ENCODE results near the gene ITPR2.

The ITPR2 gene

GRCh38 chr12:26702741-26703140 is 130.3 kb downstream of the ITPR2 start:
- Histone ChIP-seq H3K9ac (ENCODE audit: low read depth, low read length) (no peak overlapping the region), H3K9me3 (ENCODE audit: control insufficient read depth, insufficient read depth, low read length) (no peaks in the 10 kb centered on the region), H3K36me3 (ENCODE audit: insufficient read depth, low read length) (0 out of 2 replicates have a peak, but pooled peaks cover 3% of the 10 kb centered on the region), H3K4me1 (ENCODE audit: insufficient read depth, low read length) (peaks cover 17% of the 10 kb centered on the region)

GRCh38 chr12:26701604-26702215 is 131.3 kb downstream of the ITPR2 start:
- Histone ChIP-seq H3K4me1 (ENCODE audit: insufficient read depth, low read length) (peaks cover 17% of the 10 kb centered on the region), H3K36me3 (ENCODE audit: insufficient read depth, low read length) (0 out of 2 replicates have a peak, but pooled peaks cover 3% of the 10 kb centered on the region), H3K9ac (ENCODE audit: low read depth, low read length) (no peak overlapping the region), H3K9me3 (ENCODE audit: control insufficient read depth, insufficient read depth, low read length) (no peaks in the 10 kb centered on the region)

- Histone ChIP-seq H3K9me3 (ENCODE audit: control insufficient read depth, insufficient read depth, low read length) (no peaks in the 10 kb centered on the region), H3K9ac (ENCODE audit: low read depth, low read length) (no peak overlapping the region), H3K36me3 (ENCODE audit: insufficient read depth, low read length) (0 out of 2 replicates have a peak, but pooled peaks cover 3% of the 10 kb centered on the region), H3K4me1 (ENCODE audit: insufficient read depth, low read length) (peaks cover 10% of the 10 kb centered on the region)
Observed at GRCh38 chr12:26700430-26700829, 132.6 kb downstream of the ITPR2 start.

- Histone ChIP-seq H3K9me3 (ENCODE audit: control insufficient read depth, insufficient read depth, low read length) (no peaks in the 10 kb centered on the region), H3K36me3 (ENCODE audit: insufficient read depth, low read length) (0 out of 2 replicates have a peak, but pooled peaks cover 3% of the 10 kb centered on the region), H3K4me1 (ENCODE audit: insufficient read depth, low read length) (peaks cover 6% of the 10 kb centered on the region; the same call in 1 of the 2 replicates), H3K9ac (ENCODE audit: low read depth, low read length) (no peak overlapping the region)
Observed at GRCh38 chr12:26699237-26699636, 133.8 kb downstream of the ITPR2 start.

- H3K9me3 ChIP-seq (ENCODE audit: control insufficient read depth, insufficient read depth, low read length) = no peaks in the 10 kb centered on the region
- H3K9ac ChIP-seq (ENCODE audit: low read depth, low read length) = no peak overlapping the region
- peaks cover 3% of the 10 kb centered on the region; the same call in 1 of the 2 replicates for H3K4me1 ChIP-seq (ENCODE audit: insufficient read depth, low read length)
- H3K36me3 ChIP-seq (ENCODE audit: insufficient read depth, low read length) = 0 out of 2 replicates have a peak, but pooled peaks cover 3% of the 10 kb centered on the region
Observed at GRCh38 chr12:26698186-26698585, 134.8 kb downstream of the ITPR2 start.

- Histone ChIP-seq H3K9me3 (ENCODE audit: control insufficient read depth, insufficient read depth, low read length) (no peaks in the 10 kb centered on the region), H3K9ac (ENCODE audit: low read depth, low read length) (no peak overlapping the region), H3K4me1 (ENCODE audit: insufficient read depth, low read length) (peaks cover 4% of the 10 kb centered on the region), H3K36me3 (ENCODE audit: insufficient read depth, low read length) (0 out of 2 replicates have a peak, but pooled peaks cover 3% of the 10 kb centered on the region)
Observed at GRCh38 chr12:26697217-26697616, 135.8 kb downstream of the ITPR2 start.

GRCh38 chr12:26696613-26697092 is 136.3 kb downstream of the ITPR2 start:
- peaks cover 10% of the 10 kb centered on the region for H3K4me1 ChIP-seq (ENCODE audit: insufficient read depth, low read length)
- H3K9ac ChIP-seq (ENCODE audit: low read depth, low read length) = no peak overlapping the region

GRCh38 chr12:26696048-26696612 is 136.9 kb downstream of the ITPR2 start:
- Histone ChIP-seq H3K9ac (ENCODE audit: low read depth, low read length) (no peak overlapping the region), H3K9me3 (ENCODE audit: control insufficient read depth, insufficient read depth, low read length) (no peaks in the 10 kb centered on the region), H3K36me3 (ENCODE audit: insufficient read depth, low read length) (0 out of 2 replicates have a peak, but pooled peaks cover 3% of the 10 kb centered on the region), H3K4me1 (ENCODE audit: insufficient read depth, low read length) (peaks cover 15% of the 10 kb centered on the region)

More at GRCh38 chr12:26696613-26697092, 136.3 kb downstream of the ITPR2 start:
- H3K36me3 ChIP-seq (ENCODE audit: insufficient read depth, low read length) = 0 out of 2 replicates have a peak, but pooled peaks cover 3% of the 10 kb centered on the region
- no peaks in the 10 kb centered on the region for H3K9me3 ChIP-seq (ENCODE audit: control insufficient read depth, insufficient read depth, low read length)

- H3K9ac ChIP-seq (ENCODE audit: low read depth, low read length) = no peak overlapping the region
- H3K36me3 ChIP-seq (ENCODE audit: insufficient read depth, low read length) = 0 out of 2 replicates have a peak, but pooled peaks cover 3% of the 10 kb centered on the region
- H3K4me1 ChIP-seq (ENCODE audit: insufficient read depth, low read length) = peaks cover 32% of the 10 kb centered on the region
- no peaks in the 10 kb centered on the region for H3K9me3 ChIP-seq (ENCODE audit: control insufficient read depth, insufficient read depth, low read length)
Observed at GRCh38 chr12:26694402-26694801, 138.6 kb downstream of the ITPR2 start.

GRCh38 chr12:26692407-26692806 is 140.6 kb downstream of the ITPR2 start:
- Histone ChIP-seq H3K9ac (ENCODE audit: low read depth, low read length) (no peak overlapping the region), H3K9me3 (ENCODE audit: control insufficient read depth, insufficient read depth, low read length) (no peaks in the 10 kb centered on the region), H3K36me3 (ENCODE audit: insufficient read depth, low read length) (no peaks in the 10 kb centered on the region), H3K4me1 (ENCODE audit: insufficient read depth, low read length) (peaks cover 40% of the 10 kb centered on the region)

- Histone ChIP-seq H3K9ac (ENCODE audit: low read depth, low read length) (peak overlapping the region; percentile 34), H3K36me3 (ENCODE audit: insufficient read depth, low read length) (no peaks in the 10 kb centered on the region), H3K4me1 (ENCODE audit: insufficient read depth, low read length) (peaks cover 40% of the 10 kb centered on the region), H3K9me3 (ENCODE audit: control insufficient read depth, insufficient read depth, low read length) (no peaks in the 10 kb centered on the region)
Observed at GRCh38 chr12:26691234-26691970, 141.6 kb downstream of the ITPR2 start.

- Histone ChIP-seq H3K9ac (ENCODE audit: low read depth, low read length) (no peak overlapping the region; the same call in 1 of the 2 replicates), H3K9me3 (ENCODE audit: control insufficient read depth, insufficient read depth, low read length) (no peaks in the 10 kb centered on the region), H3K4me1 (ENCODE audit: insufficient read depth, low read length) (peaks cover 40% of the 10 kb centered on the region), H3K36me3 (ENCODE audit: insufficient read depth, low read length) (no peaks in the 10 kb centered on the region)
Observed at GRCh38 chr12:26690601-26691000, 142.4 kb downstream of the ITPR2 start.

- Histone ChIP-seq H3K9me3 (ENCODE audit: control insufficient read depth, insufficient read depth, low read length) (no peaks in the 10 kb centered on the region; the same call in 1 of the 2 replicates), H3K9ac (ENCODE audit: low read depth, low read length) (no peak overlapping the region), H3K4me1 (ENCODE audit: insufficient read depth, low read length) (peaks cover 40% of the 10 kb centered on the region), H3K36me3 (ENCODE audit: insufficient read depth, low read length) (no peaks in the 10 kb centered on the region)
Observed at GRCh38 chr12:26689281-26689841, 143.6 kb downstream of the ITPR2 start.

GRCh38 chr12:26688344-26688904 is 144.6 kb downstream of the ITPR2 start:
- Histone ChIP-seq H3K36me3 (ENCODE audit: insufficient read depth, low read length) (peaks cover 4% of the 10 kb centered on the region; the same call in 1 of the 2 replicates), H3K9ac (ENCODE audit: low read depth, low read length) (no peak overlapping the region), H3K4me1 (ENCODE audit: insufficient read depth, low read length) (peaks cover 40% of the 10 kb centered on the region), H3K9me3 (ENCODE audit: control insufficient read depth, insufficient read depth, low read length) (peaks cover 6% of the 10 kb centered on the region; the same call in 1 of the 2 replicates)
